Parathyroid adenoma (tissue), 2 donors: ENCODE measurements around the gene INCENP.

Source experiments
- H2AFZ ChIP-seq: fragments of 300-600 bp; sonication (generic); one replicate; pipeline ENCODE4 v1.7.0; 2017; ENCODE audit warnings: antibody characterized with exemption, mild to moderate bottlenecking
- H3K27ac ChIP-seq: fragments of 300-600 bp; sonication (generic); one replicate; pipeline ENCODE4 v1.7.0; 2017
- H3K27me3 ChIP-seq: fragments of 300-600 bp; sonication (generic); one replicate; pipeline ENCODE4 v1.7.0; 2017; ENCODE audit warnings: low read length; ENCODE audit not compliant: control insufficient read depth, insufficient read depth
- H3K36me3 ChIP-seq: fragments of 300-600 bp; sonication (generic); one replicate; pipeline ENCODE4 v1.7.0; 2017; ENCODE audit warnings: low read length; ENCODE audit not compliant: control insufficient read depth, insufficient read depth
- H3K4me1 ChIP-seq: fragments of 300-600 bp; sonication (generic); one replicate; pipeline ENCODE4 v1.7.0; 2017; ENCODE audit warnings: control low read depth
- H3K4me2 ChIP-seq: fragments of 300-600 bp; sonication (generic); one replicate; pipeline ENCODE4 v1.7.0; 2017; ENCODE audit warnings: low read length
- H3K4me3 ChIP-seq: fragments of 300-600 bp; sonication (generic); one replicate; pipeline ENCODE4 v1.7.0; 2017; ENCODE audit warnings: low read depth, low read length
- H3K79me2 ChIP-seq: fragments of 300-600 bp; sonication (generic); one replicate; pipeline ENCODE4 v1.7.0; 2017; ENCODE audit warnings: control low read depth
- H3K9ac ChIP-seq: fragments of 300-600 bp; sonication (generic); one replicate; pipeline ENCODE4 v1.7.0; 2017; ENCODE audit warnings: mild to moderate bottlenecking
- H3K9me3 ChIP-seq: fragments of 300-600 bp; sonication (generic); one replicate; pipeline ENCODE4 v1.7.0; 2017; ENCODE audit warnings: low read length; ENCODE audit not compliant: control insufficient read depth
- TF ChIP-seq, protein P1 (sequence below): fragments of 300-600 bp; sonication (generic); IDR thresholded peaks from one replicate; pipeline ENCODE4 v1.7.0; 2017; ENCODE audit warnings: antibody characterized with exemption, mild to moderate bottlenecking
- donor health status: primary hyperparathyroidism.

The INCENP gene

DNA sequence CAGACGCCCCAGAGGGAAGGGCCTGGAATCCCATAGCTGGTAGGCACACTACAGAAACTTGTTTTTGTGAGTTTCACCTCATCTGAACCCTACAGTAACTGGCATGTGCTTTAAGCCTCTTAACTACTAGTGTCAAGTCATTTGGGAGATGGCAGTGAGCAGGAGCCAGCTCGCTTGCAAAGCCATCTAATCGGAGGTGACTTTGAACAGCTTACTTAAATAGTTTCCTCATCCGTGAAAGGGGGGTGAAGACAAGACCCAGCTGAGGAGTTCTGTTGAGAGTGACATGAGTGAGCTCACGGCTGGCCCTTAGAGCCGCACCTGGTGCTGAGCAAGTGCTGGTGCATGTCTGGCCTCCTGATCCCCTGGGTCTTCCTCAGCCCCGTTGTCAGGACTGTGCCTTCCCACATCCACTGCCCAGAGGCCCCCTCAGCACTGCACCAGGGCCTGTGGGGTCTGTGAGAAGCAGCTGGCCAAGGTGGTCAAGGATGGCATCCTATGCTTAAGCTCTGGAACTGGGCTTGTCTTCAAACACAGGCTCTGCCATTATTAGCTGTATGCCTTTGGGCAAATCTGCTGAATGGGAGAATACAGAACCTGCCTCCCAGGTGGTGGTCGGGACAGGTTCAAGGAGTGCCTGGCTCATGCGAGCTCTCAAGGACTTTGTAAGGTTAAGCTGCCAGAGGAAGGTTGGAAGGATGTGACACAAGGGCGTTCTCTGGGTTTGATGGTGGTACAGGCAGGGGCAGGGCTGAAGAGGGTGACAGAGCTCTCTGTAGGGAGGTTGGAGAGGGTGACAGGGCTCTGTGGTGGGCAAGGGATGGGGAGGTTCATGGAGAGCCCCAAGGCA is 27.3 kb downstream of the INCENP start:
- H3K9ac ChIP-seq, result no peak overlapping the region
- H3K4me2 ChIP-seq, result no peak overlapping the region
- H3K9me3 ChIP-seq, result no peaks in the 10 kb centered on the region
- H3K79me2 ChIP-seq, result no peaks in the 10 kb centered on the region
- no peaks in the 10 kb centered on the region for H3K4me1 ChIP-seq
- H2AFZ ChIP-seq, result no peak overlapping the region
- no peaks in the 10 kb centered on the region for H3K36me3 ChIP-seq
- H3K27me3 ChIP-seq, result no peaks in the 10 kb centered on the region
- H3K4me3 ChIP-seq, result no peak overlapping the region
- TF ChIP-seq, protein P1, sequence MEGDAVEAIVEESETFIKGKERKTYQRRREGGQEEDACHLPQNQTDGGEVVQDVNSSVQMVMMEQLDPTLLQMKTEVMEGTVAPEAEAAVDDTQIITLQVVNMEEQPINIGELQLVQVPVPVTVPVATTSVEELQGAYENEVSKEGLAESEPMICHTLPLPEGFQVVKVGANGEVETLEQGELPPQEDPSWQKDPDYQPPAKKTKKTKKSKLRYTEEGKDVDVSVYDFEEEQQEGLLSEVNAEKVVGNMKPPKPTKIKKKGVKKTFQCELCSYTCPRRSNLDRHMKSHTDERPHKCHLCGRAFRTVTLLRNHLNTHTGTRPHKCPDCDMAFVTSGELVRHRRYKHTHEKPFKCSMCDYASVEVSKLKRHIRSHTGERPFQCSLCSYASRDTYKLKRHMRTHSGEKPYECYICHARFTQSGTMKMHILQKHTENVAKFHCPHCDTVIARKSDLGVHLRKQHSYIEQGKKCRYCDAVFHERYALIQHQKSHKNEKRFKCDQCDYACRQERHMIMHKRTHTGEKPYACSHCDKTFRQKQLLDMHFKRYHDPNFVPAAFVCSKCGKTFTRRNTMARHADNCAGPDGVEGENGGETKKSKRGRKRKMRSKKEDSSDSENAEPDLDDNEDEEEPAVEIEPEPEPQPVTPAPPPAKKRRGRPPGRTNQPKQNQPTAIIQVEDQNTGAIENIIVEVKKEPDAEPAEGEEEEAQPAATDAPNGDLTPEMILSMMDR, result no peak
- no peak overlapping the region for H3K27ac ChIP-seq

DNA sequence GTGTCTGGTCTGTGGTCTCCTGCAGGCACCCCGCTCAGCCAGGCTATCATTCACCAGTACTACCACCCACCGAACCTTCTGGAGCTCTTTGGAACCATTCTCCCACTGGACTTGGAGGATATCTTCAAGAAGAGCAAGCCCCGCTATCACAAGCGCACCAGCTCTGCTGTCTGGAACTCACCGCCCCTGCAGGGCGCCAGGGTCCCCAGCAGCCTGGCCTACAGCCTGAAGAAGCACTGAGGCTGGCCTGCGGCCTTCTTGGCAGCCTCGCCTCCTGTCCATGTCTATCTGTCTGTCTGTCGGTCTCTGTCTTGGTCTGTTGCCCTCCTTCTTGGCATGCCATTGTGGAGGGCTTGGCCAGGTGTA is 27.9 kb downstream of the INCENP start:
- TF ChIP-seq, protein P1, result no peak
- no peaks in the 10 kb centered on the region for H3K79me2 ChIP-seq
- H3K36me3 ChIP-seq, result no peaks in the 10 kb centered on the region

DNA sequence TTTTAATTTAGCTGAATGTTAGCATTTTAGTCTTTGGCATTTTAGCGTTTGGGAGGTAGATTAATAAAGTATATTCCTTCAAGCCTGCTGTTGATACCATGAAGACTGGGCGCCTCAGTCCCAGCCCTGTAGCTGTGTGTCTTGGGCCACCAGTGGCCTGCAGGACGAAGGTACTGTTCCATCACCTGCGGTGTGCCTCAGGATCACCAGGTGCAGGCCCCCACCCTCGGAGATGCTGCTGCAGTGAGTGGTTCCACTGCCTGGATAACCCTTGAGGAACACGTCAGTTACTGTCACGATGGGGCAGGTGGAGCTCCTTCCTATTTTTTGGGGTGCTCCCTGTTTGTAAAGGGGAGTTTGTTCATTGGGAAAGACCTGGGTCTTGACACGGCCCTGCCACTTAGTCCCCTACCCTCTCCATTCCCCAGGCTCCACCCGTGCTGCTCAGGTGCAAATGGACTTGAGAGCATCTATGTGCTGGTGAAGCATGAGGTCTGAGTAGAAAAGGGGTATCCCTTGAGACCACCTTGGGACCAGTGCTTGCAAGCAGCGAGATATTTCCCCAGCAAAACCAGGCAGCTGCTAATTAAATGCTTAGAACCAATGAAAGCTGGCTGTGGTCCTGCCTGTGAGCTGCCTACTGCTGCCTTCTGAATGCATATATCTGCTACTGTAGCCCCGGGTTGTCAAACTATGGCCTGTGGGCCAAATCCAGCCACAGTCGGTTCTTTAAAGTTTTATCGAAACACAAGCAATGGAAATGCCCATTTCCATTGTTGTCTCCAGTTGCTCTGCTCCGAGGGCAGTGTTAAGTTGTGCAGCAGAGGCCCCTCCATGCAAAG is 28.7 kb downstream of the INCENP start:
- no peak overlapping the region for H3K9ac ChIP-seq
- TF ChIP-seq, protein P1, result no peak
- H3K36me3 ChIP-seq, result no peaks in the 10 kb centered on the region
- H3K4me3 ChIP-seq, result no peak overlapping the region
- H3K9me3 ChIP-seq, result no peaks in the 10 kb centered on the region
- H3K4me1 ChIP-seq, result no peaks in the 10 kb centered on the region
- H3K79me2 ChIP-seq, result no peaks in the 10 kb centered on the region
- H3K27ac ChIP-seq, result no peak overlapping the region
- H2AFZ ChIP-seq, result no peak overlapping the region
- no peak overlapping the region for H3K4me2 ChIP-seq
- no peaks in the 10 kb centered on the region for H3K27me3 ChIP-seq

More for the DNA sequence above, 27.9 kb downstream of the INCENP start:
- Histone ChIP-seq H2AFZ (no peak overlapping the region), H3K4me1 (no peaks in the 10 kb centered on the region), H3K27me3 (no peaks in the 10 kb centered on the region), H3K4me3 (no peak overlapping the region), H3K9ac (no peak overlapping the region), H3K27ac (no peak overlapping the region), H3K4me2 (no peak overlapping the region), H3K9me3 (no peaks in the 10 kb centered on the region)

DNA sequence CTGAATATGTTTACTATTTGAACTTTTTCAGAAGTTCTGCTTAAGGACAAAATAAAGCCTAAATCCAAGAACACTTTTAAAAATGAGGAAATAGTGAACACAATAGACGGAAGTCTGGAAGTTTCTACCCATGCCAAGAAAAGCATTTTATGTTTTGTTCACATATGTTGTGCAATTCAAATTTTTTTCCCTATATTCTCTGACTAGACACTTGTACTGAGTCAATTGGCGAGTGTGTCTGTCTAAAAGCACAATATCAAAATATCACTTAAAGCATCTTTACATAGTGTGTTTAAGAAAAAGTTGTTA is 29.2 kb downstream of the INCENP start:
- TF ChIP-seq, protein P1, result no peak
- no peak overlapping the region for H3K9ac ChIP-seq
- H2AFZ ChIP-seq, result no peak overlapping the region
- no peaks in the 10 kb centered on the region for H3K27me3 ChIP-seq
- H3K4me1 ChIP-seq, result no peaks in the 10 kb centered on the region
- H3K9me3 ChIP-seq, result no peaks in the 10 kb centered on the region
- H3K79me2 ChIP-seq, result no peaks in the 10 kb centered on the region
- no peak overlapping the region for H3K4me3 ChIP-seq
- no peaks in the 10 kb centered on the region for H3K36me3 ChIP-seq
- H3K4me2 ChIP-seq, result no peak overlapping the region
- no peak overlapping the region for H3K27ac ChIP-seq
